HepG2 (cell line): ENCODE data around the gene TALDO1. TPM values are rescaled to one million over a fixed set of nuclear protein-coding genes. Genes with fewer than 3 reads are reported as not detected.

Experiments used
- ATF4 ChIP-seq, 2 experiments: fragments of 450-650 bp in 1 of 2; sonication (generic) in 1 of 2; formaldehyde crosslinking; IDR thresholded peaks; 2 replicates each; pipeline versions ENCODE4 v1.5.0 to v1.8.0; 2020 to 2022; ENCODE audit warnings: mild to moderate bottlenecking in 1 of 2, missing genetic modification reagents in 1 of 2
- DMAP1 ChIP-seq: IDR thresholded peaks from 2 replicates; pipeline ENCODE4 v1.6.1; 2016
- DPF2 ChIP-seq: sonication (generic); formaldehyde crosslinking; IDR thresholded peaks from 2 replicates; pipeline ENCODE4 v1.4.0; 2020; ENCODE audit warnings: mild to moderate bottlenecking, low read depth, missing genetic modification reagents, borderline replicate concordance
- HDAC6 ChIP-seq: fragments of 200-600 bp; sonication (generic); IDR thresholded peaks from 2 replicates; pipeline ENCODE4 v1.7.0; 2017; ENCODE audit warnings: mild to moderate bottlenecking, antibody characterized with exemption, low read length, low read depth
- HES4 ChIP-seq: sonication (generic); formaldehyde crosslinking; IDR thresholded peaks from 2 replicates; pipeline ENCODE4 v1.9.0; 2021; ENCODE audit warnings: mild to moderate bottlenecking, missing genetic modification reagents, borderline replicate concordance
- MAF1 ChIP-seq: sonication (generic); formaldehyde crosslinking; IDR thresholded peaks from 2 replicates; pipeline ENCODE4 v1.5.0; 2020; ENCODE audit warnings: missing genetic modification reagents, borderline replicate concordance
- NAIF1 ChIP-seq: sonication (generic); formaldehyde crosslinking; IDR thresholded peaks from 2 replicates; pipeline ENCODE4 v1.5.0; 2020; ENCODE audit warnings: mild to moderate bottlenecking, missing genetic modification reagents, borderline replicate concordance
- RBFOX2 ChIP-seq: fragments of 200-400 bp; formaldehyde crosslinking; IDR thresholded peaks from 2 replicates; pipeline ENCODE4 v1.6.1; 2017; ENCODE audit warnings: low read depth, mild to moderate bottlenecking, low read length
- SIX1 ChIP-seq: sonication (generic); formaldehyde crosslinking; IDR thresholded peaks from 2 replicates; pipeline ENCODE4 v1.4.0; 2020; ENCODE audit warnings: missing genetic modification reagents, borderline replicate concordance
- THAP7 ChIP-seq: sonication (generic); formaldehyde crosslinking; IDR thresholded peaks from 2 replicates; pipeline ENCODE4 v1.8.1; 2023; ENCODE audit warnings: mild to moderate bottlenecking, missing genetic modification reagents
- THAP8 ChIP-seq: sonication (generic); formaldehyde crosslinking; IDR thresholded peaks from 2 replicates; pipeline ENCODE4 v1.5.1; 2020; ENCODE audit warnings: missing genetic modification reagents, mild to moderate bottlenecking, borderline replicate concordance
- ZC3H4 ChIP-seq: sonication (generic); formaldehyde crosslinking; IDR thresholded peaks from 2 replicates; pipeline ENCODE4 v1.4.0; 2020; ENCODE audit warnings: missing genetic modification reagents, borderline replicate concordance
- ZNF687 ChIP-seq: sonication (generic); formaldehyde crosslinking; IDR thresholded peaks from 2 replicates; pipeline ENCODE4 v1.5.1; 2020; ENCODE audit warnings: mild to moderate bottlenecking, missing genetic modification reagents, moderate library complexity
- ZNF710 ChIP-seq: sonication (generic); formaldehyde crosslinking; IDR thresholded peaks from 2 replicates; pipeline ENCODE4 v1.5.0; 2020; ENCODE audit warnings: mild to moderate bottlenecking, missing genetic modification reagents, borderline replicate concordance
- ZNF775 ChIP-seq: sonication (generic); formaldehyde crosslinking; IDR thresholded peaks from 2 replicates; pipeline ENCODE4 v1.4.0; 2020; ENCODE audit warnings: missing genetic modification reagents, mild to moderate bottlenecking, moderate library complexity, borderline replicate concordance
- ZNF841 ChIP-seq: sonication (generic); formaldehyde crosslinking; IDR thresholded peaks from 2 replicates; pipeline ENCODE4 v1.8.1; 2023; ENCODE audit warnings: missing genetic modification reagents, borderline replicate concordance
- ZXDC ChIP-seq: sonication (generic); formaldehyde crosslinking; IDR thresholded peaks from 2 replicates; pipeline ENCODE4 v1.5.0; 2020; ENCODE audit warnings: mild to moderate bottlenecking, missing genetic modification reagents
- polyA plus RNA-seq, 8 experiments: library from polyadenylated mRNA; depleted of rRNA in 3 of 8; stranded (reverse) in 7 of 8; unstranded in 1 of 8; fragments of >200 nt; fragmentation: Illumina TruSeq in 4 of 8; extraction: Trizol in 4 of 8; gene quantifications; 2 replicates each; pipeline versions ENCODE4 v1.2.1 to v1.2.3, GENCODE V29; 2011 to 2016; ENCODE audit warnings: low read depth in 4 of 8, missing spikeins in 1 of 8, mixed read lengths in 1 of 8; ENCODE audit not compliant: insufficient read depth in 1 of 8
- total RNA-seq, 5 experiments: library from RNA; depleted of rRNA; stranded (reverse); fragments of >200 nt; fragmentation: Illumina TruSeq; extraction: Trizol; gene quantifications; 2 replicates each; pipeline ENCODE4 v1.2.3, GENCODE V29; 2016; ENCODE audit warnings: low read depth in 1 of 5

Gene TALDO1
- total and polyA plus RNA-seq, 2 of the 13 experiments (the other 11 are each of a cell fraction or from before 2014, with no cell fraction given) = 107 to 240 TPM

GRCh38 chr11:720017-720641 lies 27.1 kb upstream of the TALDO1 start (continued):
- TF ChIP-seq ZXDC (CRISPR knock-in tag) (no peak), RBFOX2 (peak; percentile 75), NAIF1 (CRISPR knock-in tag) (no peak), MAF1 (CRISPR knock-in tag) (no peak), DPF2 (no peak), HES4 (CRISPR knock-in tag) (no peak), ZNF775 (CRISPR knock-in tag) (no peak), HDAC6 (no peak), ATF4 (CRISPR knock-in tag; IDR thresholded peaks at IDR 0.05) (no peak), ZNF687 (CRISPR knock-in tag) (peak; percentile 5; the same call in 1 of the 2 replicates), DMAP1 (CRISPR knock-in tag) (no peak), ZNF710 (CRISPR knock-in tag) (no peak), ZNF841 (CRISPR knock-in tag) (no peak), THAP7 (CRISPR knock-in tag) (no peak), THAP8 (no peak), SIX1 (CRISPR knock-in tag) (no peak), ZC3H4 (CRISPR knock-in tag) (no peak)
